Nephron (organoid): ENCODE results near the gene EPS15.

Experiments
- H3K27ac Mint-ChIP-seq, 3 experiments: 2 replicates each; pipeline ENCODE4 v1.8.0; 2020; ENCODE audit warnings: mixed read lengths in 3 of 3, mild to moderate bottlenecking in 2 of 3, moderate library complexity in 1 of 3
- H3K27me3 Mint-ChIP-seq: 2 replicates; pipeline ENCODE4 v1.8.0; 2021; ENCODE audit warnings: low read depth, mild to moderate bottlenecking, moderate library complexity, mixed read lengths
- H3K36me3 Mint-ChIP-seq: 2 replicates; pipeline ENCODE4 v1.8.0; 2020; ENCODE audit warnings: low read depth, mixed read lengths
- H3K4me1 Mint-ChIP-seq: 2 replicates; pipeline ENCODE4 v1.8.0; 2020; ENCODE audit warnings: mixed read lengths
- H3K4me3 Mint-ChIP-seq, 3 experiments: 2 replicates each; pipeline ENCODE4 v1.8.0; 2020; ENCODE audit warnings: mild to moderate bottlenecking in 3 of 3, mixed read lengths in 3 of 3, moderate library complexity in 2 of 3
- H3K9me3 Mint-ChIP-seq: 2 replicates; pipeline ENCODE4 v1.8.0; 2020; ENCODE audit warnings: mixed read lengths
- TF ChIP-seq, protein P1 (sequence below), 3 experiments: fragments of 200-600 bp; sonication (generic); IDR thresholded peaks; one replicate each; pipeline ENCODE4 v1.5.0; 2021; ENCODE audit warnings: antibody characterized with exemption in 3 of 3; ENCODE audit not compliant: unreplicated experiment in 3 of 3

EPS15 gene

GRCh38 chr1:51433972-51434510, 85.0 kb downstream of the EPS15 start:
- no peaks in the 10 kb centered on the region for H3K27me3 Mint-ChIP-seq
- H3K4me1 Mint-ChIP-seq, result no peaks in the 10 kb centered on the region
- H3K4me3 Mint-ChIP-seq, result no peak overlapping the region
- TF ChIP-seq, protein P1, sequence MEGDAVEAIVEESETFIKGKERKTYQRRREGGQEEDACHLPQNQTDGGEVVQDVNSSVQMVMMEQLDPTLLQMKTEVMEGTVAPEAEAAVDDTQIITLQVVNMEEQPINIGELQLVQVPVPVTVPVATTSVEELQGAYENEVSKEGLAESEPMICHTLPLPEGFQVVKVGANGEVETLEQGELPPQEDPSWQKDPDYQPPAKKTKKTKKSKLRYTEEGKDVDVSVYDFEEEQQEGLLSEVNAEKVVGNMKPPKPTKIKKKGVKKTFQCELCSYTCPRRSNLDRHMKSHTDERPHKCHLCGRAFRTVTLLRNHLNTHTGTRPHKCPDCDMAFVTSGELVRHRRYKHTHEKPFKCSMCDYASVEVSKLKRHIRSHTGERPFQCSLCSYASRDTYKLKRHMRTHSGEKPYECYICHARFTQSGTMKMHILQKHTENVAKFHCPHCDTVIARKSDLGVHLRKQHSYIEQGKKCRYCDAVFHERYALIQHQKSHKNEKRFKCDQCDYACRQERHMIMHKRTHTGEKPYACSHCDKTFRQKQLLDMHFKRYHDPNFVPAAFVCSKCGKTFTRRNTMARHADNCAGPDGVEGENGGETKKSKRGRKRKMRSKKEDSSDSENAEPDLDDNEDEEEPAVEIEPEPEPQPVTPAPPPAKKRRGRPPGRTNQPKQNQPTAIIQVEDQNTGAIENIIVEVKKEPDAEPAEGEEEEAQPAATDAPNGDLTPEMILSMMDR (IDR thresholded peaks at IDR 0.05; ENCODE audit: unreplicated experiment in 3 of 3), result no peak
- peak overlapping the region in 1 of 3 experiments; percentile 58 for H3K27ac Mint-ChIP-seq
- no peaks in the 10 kb centered on the region for H3K9me3 Mint-ChIP-seq
- H3K36me3 Mint-ChIP-seq, result peaks cover 35% of the 10 kb centered on the region

GRCh38 chr1:51433269-51433971, 85.6 kb downstream of the EPS15 start:
- H3K36me3 Mint-ChIP-seq, result peaks cover 38% of the 10 kb centered on the region
- H3K4me1 Mint-ChIP-seq, result no peaks in the 10 kb centered on the region
- H3K27me3 Mint-ChIP-seq, result no peaks in the 10 kb centered on the region
- no peak overlapping the region for H3K4me3 Mint-ChIP-seq
- peak overlapping the region in 1 of 3 experiments; percentile 58 for H3K27ac Mint-ChIP-seq
- TF ChIP-seq, protein P1 (IDR thresholded peaks at IDR 0.05; ENCODE audit: unreplicated experiment in 3 of 3), result no peak
- H3K9me3 Mint-ChIP-seq, result no peaks in the 10 kb centered on the region

DNA sequence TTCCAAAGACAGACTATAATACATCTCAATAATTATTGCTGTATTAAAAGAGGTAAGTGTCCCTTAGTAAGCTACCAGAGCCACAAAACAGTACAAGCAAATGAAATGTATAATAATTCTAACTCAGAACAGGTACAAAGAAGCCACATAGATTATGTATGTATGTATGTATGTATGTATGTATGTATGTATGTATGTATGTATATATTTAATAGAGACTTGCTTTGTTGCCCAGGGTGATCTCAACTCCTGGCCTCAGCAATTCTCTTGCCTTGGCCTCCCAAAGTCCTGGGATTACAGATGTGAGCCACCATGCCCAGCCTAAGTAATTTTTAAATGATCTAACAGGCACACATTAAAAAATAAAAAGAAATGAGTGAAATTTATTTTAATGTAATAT, 86.9 kb downstream of the EPS15 start:
- TF ChIP-seq, protein P1 (IDR thresholded peaks at IDR 0.05; ENCODE audit: unreplicated experiment in 3 of 3), result no peak
- no peak overlapping the region for H3K4me3 Mint-ChIP-seq

GRCh38 chr1:51427438-51427837, 91.6 kb downstream of the EPS15 start:
- Mint-ChIP-seq H3K4me3 (no peak overlapping the region), H3K36me3 (peaks cover 39% of the 10 kb centered on the region), H3K27me3 (no peaks in the 10 kb centered on the region), H3K9me3 (no peaks in the 10 kb centered on the region), H3K27ac (no peak overlapping the region), H3K4me1 (peaks cover 15% of the 10 kb centered on the region)
- TF ChIP-seq, protein P1 (IDR thresholded peaks at IDR 0.05; ENCODE audit: unreplicated experiment in 3 of 3), result no peak

More for the DNA sequence above, 86.9 kb downstream of the EPS15 start:
- no peaks in the 10 kb centered on the region for H3K9me3 Mint-ChIP-seq
- no peaks in the 10 kb centered on the region for H3K27me3 Mint-ChIP-seq
- H3K4me1 Mint-ChIP-seq, result no peaks in the 10 kb centered on the region
- H3K36me3 Mint-ChIP-seq, result peaks cover 51% of the 10 kb centered on the region
- H3K27ac Mint-ChIP-seq, result no peak overlapping the region

DNA sequence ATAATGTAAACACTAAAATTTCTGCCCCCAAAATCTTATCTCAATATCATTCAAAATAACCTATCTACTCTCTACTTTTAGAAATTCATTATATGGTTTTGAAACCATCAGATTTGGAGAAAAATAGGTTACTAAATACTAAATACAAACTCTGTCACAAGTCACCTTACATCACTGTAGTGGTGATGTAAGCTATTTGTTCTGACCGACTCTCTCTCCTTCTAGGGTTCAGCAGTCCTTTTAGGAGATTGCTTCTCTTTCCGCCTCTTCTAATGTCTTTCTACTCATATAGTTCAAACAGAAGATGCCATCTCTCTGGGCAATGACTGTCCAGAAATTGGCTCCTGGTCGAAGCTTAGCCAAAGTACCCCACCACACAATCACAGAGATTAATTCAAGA, 93.1 kb downstream of the EPS15 start:
- Mint-ChIP-seq H3K4me3 (no peak overlapping the region), H3K27me3 (no peaks in the 10 kb centered on the region), H3K9me3 (no peaks in the 10 kb centered on the region), H3K27ac (no peak overlapping the region), H3K36me3 (peaks cover 38% of the 10 kb centered on the region), H3K4me1 (peaks cover 27% of the 10 kb centered on the region)
- TF ChIP-seq, protein P1 (IDR thresholded peaks at IDR 0.05; ENCODE audit: unreplicated experiment in 3 of 3), result no peak

DNA sequence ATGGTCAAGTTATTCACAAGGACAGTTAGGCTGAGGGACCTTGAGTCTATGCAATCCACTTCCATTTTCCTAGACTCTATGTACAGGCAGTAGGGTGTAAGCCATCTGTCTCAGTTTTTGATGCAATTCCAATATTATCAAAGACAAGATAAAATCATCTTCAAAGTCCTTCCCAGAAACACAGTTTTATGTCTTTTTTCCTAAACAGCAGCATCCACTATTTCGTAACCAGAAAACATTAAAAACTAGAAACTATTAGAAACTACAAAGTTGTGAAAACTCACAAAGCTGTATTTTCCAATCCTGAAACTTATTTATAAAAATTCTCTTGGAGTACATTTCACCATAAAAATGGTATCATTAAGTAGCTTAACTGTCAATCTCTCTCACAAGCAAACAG, 93.8 kb downstream of the EPS15 start:
- TF ChIP-seq, protein P1 (IDR thresholded peaks at IDR 0.05; ENCODE audit: unreplicated experiment in 3 of 3), result no peak
- H3K27ac Mint-ChIP-seq, result no peak overlapping the region
- no peaks in the 10 kb centered on the region for H3K9me3 Mint-ChIP-seq
- peaks cover 40% of the 10 kb centered on the region for H3K36me3 Mint-ChIP-seq
- no peaks in the 10 kb centered on the region for H3K27me3 Mint-ChIP-seq
- no peak overlapping the region for H3K4me3 Mint-ChIP-seq
- peaks cover 32% of the 10 kb centered on the region for H3K4me1 Mint-ChIP-seq
